GM18526 (cell line): ENCODE measurements around the gene OR11H12.
"Not testable (repeated sequence)": the region's sequence is repeated elsewhere in the genome, so short reads cannot be mapped to it uniquely, and the experiment has no call there.

Source experiments
- POLR2A ChIP-seq: IDR thresholded peaks from 3 replicates; pipeline ENCODE4 v1.6.1; 2011; ENCODE audit not compliant: insufficient read length; ENCODE audit errors: extremely low read depth

The OR11H12 gene

DNA sequence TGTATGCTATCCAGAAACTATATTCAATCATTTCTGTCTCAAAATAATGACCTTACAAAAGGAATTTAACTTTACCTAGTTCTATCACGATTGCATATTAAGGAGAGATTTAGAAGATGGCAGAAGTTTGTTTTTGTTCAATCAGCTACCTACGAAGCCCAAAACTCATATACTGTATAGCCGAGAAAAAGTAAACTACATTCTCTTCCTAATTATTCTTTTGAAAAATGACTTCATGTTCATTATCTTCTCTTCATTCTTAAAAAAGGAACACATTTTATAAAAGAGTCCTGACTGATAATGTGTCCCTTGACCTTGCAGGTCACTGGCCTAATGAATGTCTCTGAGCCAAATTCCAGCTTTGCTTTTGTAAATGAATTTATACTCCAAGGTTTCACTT lies at the start of gene OR11H12:
TSS of gene OR11H12 (plus strand) at position 301 of the 400 bp plus-strand sequence. CDS start at position 301, 0 bp downstream.
- TF ChIP-seq POLR2A: not testable (repeated sequence)
